KMS-11 (cell line): ENCODE measurements around the gene KLF13.

Source experiments
- H2AFZ ChIP-seq: fragments of 200-600 bp; sonication (generic); 2 replicates; pipeline ENCODE4 v1.6.1; 2016; ENCODE audit warnings: antibody characterized with exemption, mixed run types, low read depth
- H3K27ac ChIP-seq: fragments of 200-600 bp; sonication (generic); 2 replicates; pipeline ENCODE4 v1.6.1; 2016; ENCODE audit warnings: mild to moderate bottlenecking, mixed run types
- H3K27me3 ChIP-seq: fragments of 200-600 bp; sonication (generic); 2 replicates; pipeline ENCODE4 v1.6.1; 2017; ENCODE audit warnings: mild to moderate bottlenecking, low read depth, mixed run types, moderate library complexity; ENCODE audit not compliant: insufficient read depth
- H3K36me3 ChIP-seq: fragments of 200-600 bp; sonication (generic); 2 replicates; pipeline ENCODE4 v1.6.1; 2017; ENCODE audit warnings: mild to moderate bottlenecking, mixed run types; ENCODE audit not compliant: insufficient read depth
- H3K4me1 ChIP-seq: fragments of 200-600 bp; sonication (generic); 2 replicates; pipeline ENCODE4 v1.6.1; 2016; ENCODE audit warnings: mild to moderate bottlenecking, low read depth, mixed run types; ENCODE audit not compliant: poor library complexity, severe bottlenecking
- H3K4me2 ChIP-seq: fragments of 200-600 bp; sonication (generic); 2 replicates; pipeline ENCODE4 v1.7.0; 2016; ENCODE audit warnings: mild to moderate bottlenecking, mixed run types
- H3K4me3 ChIP-seq: fragments of 200-600 bp; sonication (generic); IDR thresholded peaks from 2 replicates; pipeline ENCODE4 v1.6.1; 2017; ENCODE audit warnings: low read depth, low read length, mixed read lengths; ENCODE audit not compliant: insufficient read depth
- H3K79me2 ChIP-seq: fragments of 200-600 bp; sonication (generic); 2 replicates; pipeline ENCODE4 v1.6.1; 2016; ENCODE audit warnings: low read depth, mixed run types; ENCODE audit not compliant: insufficient read depth
- H3K9ac ChIP-seq: fragments of 200-600 bp; sonication (generic); 2 replicates; pipeline ENCODE4 v1.6.1; 2016; ENCODE audit warnings: mild to moderate bottlenecking, mixed run types
- H4K20me1 ChIP-seq: fragments of 200-600 bp; sonication (generic); 2 replicates; pipeline ENCODE4 v1.6.1; 2016; ENCODE audit warnings: mild to moderate bottlenecking, mixed run types; ENCODE audit not compliant: insufficient read depth
- TF ChIP-seq, protein P1 (sequence below): fragments of 200-600 bp; sonication (generic); conservative IDR thresholded peaks from 2 replicates; pipeline ENCODE4 v1.6.1; 2017; ENCODE audit warnings: low read depth, mild to moderate bottlenecking, antibody characterized with exemption, low read length, moderate library complexity, mixed read lengths

KLF13 gene

DNA sequence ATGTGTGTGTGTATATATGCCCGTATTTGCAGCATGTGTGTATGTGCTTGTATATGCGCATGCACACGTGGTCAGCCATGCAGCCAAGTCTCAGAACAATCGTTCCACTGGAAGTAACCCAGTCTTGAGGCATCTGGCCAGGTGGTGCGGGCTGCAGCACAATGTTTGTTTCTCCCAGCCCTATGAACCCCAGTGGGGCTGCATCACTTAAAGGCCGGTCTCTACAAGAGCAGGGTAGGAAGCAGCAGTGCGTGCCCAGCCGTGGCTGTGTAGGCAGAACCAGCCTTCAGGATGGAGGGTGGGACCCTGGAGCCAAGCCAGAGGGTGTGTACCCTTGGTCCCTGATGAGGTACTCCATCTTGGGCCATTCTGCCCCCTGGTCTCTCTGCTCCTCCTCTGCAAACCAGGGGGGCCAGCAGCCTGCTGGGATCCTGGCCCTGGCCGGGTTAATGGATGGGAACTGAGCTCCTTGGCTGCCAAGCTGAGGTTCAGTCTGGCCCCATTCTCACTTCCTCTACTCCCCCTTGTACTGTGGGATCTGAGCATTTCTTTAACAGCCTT, 11.8 kb downstream of the KLF13 start:
- H3K9ac ChIP-seq = no peak overlapping the region
- TF ChIP-seq, protein P1, sequence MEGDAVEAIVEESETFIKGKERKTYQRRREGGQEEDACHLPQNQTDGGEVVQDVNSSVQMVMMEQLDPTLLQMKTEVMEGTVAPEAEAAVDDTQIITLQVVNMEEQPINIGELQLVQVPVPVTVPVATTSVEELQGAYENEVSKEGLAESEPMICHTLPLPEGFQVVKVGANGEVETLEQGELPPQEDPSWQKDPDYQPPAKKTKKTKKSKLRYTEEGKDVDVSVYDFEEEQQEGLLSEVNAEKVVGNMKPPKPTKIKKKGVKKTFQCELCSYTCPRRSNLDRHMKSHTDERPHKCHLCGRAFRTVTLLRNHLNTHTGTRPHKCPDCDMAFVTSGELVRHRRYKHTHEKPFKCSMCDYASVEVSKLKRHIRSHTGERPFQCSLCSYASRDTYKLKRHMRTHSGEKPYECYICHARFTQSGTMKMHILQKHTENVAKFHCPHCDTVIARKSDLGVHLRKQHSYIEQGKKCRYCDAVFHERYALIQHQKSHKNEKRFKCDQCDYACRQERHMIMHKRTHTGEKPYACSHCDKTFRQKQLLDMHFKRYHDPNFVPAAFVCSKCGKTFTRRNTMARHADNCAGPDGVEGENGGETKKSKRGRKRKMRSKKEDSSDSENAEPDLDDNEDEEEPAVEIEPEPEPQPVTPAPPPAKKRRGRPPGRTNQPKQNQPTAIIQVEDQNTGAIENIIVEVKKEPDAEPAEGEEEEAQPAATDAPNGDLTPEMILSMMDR = no peak
- H4K20me1 ChIP-seq = peaks cover 76% of the 10 kb centered on the region
- peak overlapping the region; percentile 10; the same call in 1 of the 2 replicates for H3K27ac ChIP-seq
- no peak overlapping the region for H3K4me3 ChIP-seq
- peaks cover 99% of the 10 kb centered on the region for H3K79me2 ChIP-seq
- H2AFZ ChIP-seq = no peak overlapping the region
- peaks cover 98% of the 10 kb centered on the region for H3K4me1 ChIP-seq
- H3K36me3 ChIP-seq = no peaks in the 10 kb centered on the region
- peak overlapping the region; percentile 17 for H3K4me2 ChIP-seq
- H3K27me3 ChIP-seq = no peaks in the 10 kb centered on the region

DNA sequence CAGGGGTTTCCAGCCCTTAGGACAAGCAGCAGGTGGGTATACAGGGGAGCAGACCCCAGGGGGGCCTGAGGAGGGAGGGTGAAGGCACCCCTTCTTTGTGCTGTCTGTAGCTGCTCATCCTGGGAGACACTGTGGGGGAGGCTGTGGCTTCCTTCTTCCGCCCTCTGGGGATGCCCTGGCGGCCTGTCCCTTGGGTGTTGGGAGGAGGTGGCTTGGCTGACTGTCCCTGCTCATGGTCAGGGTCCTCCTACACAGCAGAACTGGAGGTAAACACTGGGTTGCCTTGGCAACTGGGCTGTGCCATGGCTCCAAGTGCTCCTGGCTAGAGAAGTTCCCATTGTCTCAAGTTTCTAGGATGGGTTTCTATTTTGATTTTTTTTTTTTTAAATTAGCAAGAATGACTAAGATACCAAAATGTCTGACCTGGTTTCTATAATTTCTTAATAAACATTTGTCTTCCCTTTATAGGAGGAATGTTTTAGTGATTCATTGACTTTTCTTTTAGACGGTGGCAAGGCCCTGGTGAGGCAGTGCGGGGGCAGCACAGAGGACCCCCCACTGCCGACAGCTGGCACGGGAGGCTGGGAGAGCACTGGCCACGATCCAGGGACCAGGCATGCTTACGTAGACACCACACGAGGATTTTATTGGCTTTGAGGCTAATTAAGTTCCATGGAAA, 12.4 kb downstream of the KLF13 start:
- H3K4me3 ChIP-seq = no peak overlapping the region
- H3K9ac ChIP-seq = no peak overlapping the region
- H4K20me1 ChIP-seq = peaks cover 70% of the 10 kb centered on the region
- peak overlapping the region; percentile 17 for H3K4me2 ChIP-seq
- peaks cover 98% of the 10 kb centered on the region for H3K4me1 ChIP-seq
- peaks cover 99% of the 10 kb centered on the region for H3K79me2 ChIP-seq
- TF ChIP-seq, protein P1 = no peak
- H3K36me3 ChIP-seq = no peaks in the 10 kb centered on the region
- no peaks in the 10 kb centered on the region for H3K27me3 ChIP-seq
- no peak overlapping the region for H2AFZ ChIP-seq
- peak overlapping the region; percentile 10; the same call in 1 of the 2 replicates for H3K27ac ChIP-seq

DNA sequence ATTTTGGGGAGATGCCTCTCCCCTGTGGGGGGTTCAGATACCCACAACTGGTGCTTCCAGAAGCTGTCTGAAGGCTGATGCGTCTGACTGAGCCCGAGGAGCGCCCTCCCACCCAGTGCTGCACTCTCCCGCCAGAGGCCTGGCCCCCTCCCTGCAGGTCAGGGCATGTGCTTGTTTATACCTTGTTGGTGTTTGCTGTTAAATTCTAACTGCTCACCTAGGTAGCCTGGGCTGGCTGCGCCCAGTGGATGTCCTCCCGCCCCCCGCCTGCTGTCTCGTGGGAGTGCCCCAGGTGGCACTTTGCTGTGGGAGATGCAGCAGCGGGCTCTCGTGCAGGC, 12.9 kb downstream of the KLF13 start:
- H4K20me1 ChIP-seq = peaks cover 67% of the 10 kb centered on the region
- TF ChIP-seq, protein P1 = no peak
- H3K4me2 ChIP-seq = peak overlapping the region; percentile 17
- H2AFZ ChIP-seq = no peak overlapping the region
- H3K27me3 ChIP-seq = no peaks in the 10 kb centered on the region
- H3K9ac ChIP-seq = no peak overlapping the region
- no peak overlapping the region; the same call in 1 of the 2 replicates for H3K27ac ChIP-seq
- H3K4me1 ChIP-seq = peaks cover 98% of the 10 kb centered on the region
- H3K36me3 ChIP-seq = no peaks in the 10 kb centered on the region
- H3K79me2 ChIP-seq = peaks cover 99% of the 10 kb centered on the region
- H3K4me3 ChIP-seq = no peak overlapping the region

DNA sequence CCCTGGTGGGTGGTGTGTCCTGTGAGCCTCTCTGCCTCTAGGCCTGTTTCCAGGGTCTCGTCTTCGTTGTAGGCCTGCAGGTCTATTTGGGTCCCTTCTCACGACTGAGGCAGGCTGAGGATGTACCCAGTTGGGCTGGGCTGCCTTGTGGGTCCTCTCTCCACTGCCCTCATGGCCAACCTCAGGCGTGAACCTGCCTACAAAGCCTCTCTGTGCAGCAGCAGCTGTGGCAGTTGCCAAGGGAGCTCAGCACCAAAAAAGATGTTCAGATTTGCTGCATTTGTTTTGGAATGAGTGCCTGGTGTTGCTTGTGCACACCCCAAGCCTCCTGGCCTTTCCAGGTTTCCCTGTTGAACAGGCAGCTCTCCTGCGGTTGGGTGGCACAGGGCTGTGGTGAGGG, 13.4 kb downstream of the KLF13 start:
- TF ChIP-seq, protein P1 = no peak
- no peaks in the 10 kb centered on the region for H3K27me3 ChIP-seq
- H3K4me2 ChIP-seq = peak overlapping the region; percentile 25; the same call in 1 of the 2 replicates
- peaks cover 96% of the 10 kb centered on the region for H3K4me1 ChIP-seq
- H3K36me3 ChIP-seq = no peaks in the 10 kb centered on the region
- no peak overlapping the region for H3K9ac ChIP-seq
- peaks cover 99% of the 10 kb centered on the region for H3K79me2 ChIP-seq
- peaks cover 62% of the 10 kb centered on the region for H4K20me1 ChIP-seq
- no peak overlapping the region for H3K4me3 ChIP-seq
- H2AFZ ChIP-seq = no peak overlapping the region
- H3K27ac ChIP-seq = no peak overlapping the region
